ENCODE measurements around the gene USP54. TPM values are rescaled to one million over a fixed set of nuclear protein-coding genes. Genes with fewer than 3 reads are reported as not detected.

Gene USP54
- total RNA-seq, 1 experiment from 2014 or later, result 12.1 TPM

GRCh38 chr10:73471226-73471625, 119.9 kb downstream of the USP54 start:
- no peak for DNase-seq (ENCODE audit: low read depth)

- no peak for DNase-seq (ENCODE audit: low read depth)
Measured at GRCh38 chr10:73469579-73469978, 121.6 kb downstream of the USP54 start.

DNA sequence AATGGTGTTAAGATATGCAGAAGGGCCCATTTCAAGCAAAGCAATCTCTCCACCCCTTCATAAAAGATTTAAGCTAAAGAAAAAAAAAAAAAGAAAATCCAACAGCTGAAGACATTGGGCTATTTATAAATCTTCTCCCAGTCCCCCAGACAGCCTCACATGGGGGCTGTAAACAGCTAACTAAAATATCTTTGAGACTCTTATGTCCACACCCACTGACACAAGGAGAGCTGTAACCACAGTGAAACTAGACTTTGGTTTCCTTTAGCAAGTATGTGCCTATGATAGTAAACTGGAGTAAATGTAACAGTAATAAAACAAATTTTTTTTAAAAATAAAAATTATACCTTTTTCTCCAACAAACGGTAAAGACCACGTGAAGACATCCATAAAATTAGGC, 123.9 kb downstream of the USP54 start:
- no peak for DNase-seq (ENCODE audit: low read depth)

DNA sequence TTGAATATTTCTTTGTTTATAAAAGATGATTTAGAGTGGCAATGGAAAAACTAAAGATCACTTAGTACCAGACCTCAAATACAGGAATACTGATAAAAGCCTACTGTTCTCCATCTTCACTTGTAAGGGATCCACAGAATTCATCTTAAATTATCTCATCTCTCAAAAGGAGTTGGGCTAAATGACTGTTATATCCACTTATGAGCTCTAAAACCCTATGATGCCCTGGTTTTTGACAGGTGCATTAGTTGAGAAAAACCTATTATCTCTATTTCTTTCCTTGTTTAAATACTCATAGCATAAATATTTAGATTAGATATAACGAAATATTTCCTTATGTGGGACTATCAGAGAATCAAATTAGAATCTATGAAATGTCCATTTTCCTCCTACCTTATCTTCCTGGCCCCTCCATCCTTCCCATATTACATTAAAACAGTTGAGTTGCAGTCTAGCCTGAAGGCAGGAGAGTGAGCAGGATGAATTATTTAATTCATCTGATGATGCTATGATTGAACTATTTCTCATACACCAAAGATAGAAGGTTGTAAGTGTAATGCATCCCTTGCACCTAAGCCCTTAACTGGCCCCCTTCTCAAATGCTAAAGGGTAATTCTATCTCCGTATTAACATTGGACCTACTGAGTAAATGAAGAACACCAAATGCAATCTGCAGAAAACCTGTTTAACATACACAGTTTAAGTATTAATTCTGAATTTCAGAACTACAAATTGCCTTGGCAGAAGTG, 125.0 kb downstream of the USP54 start:
- DNase-seq (ENCODE audit: low read depth), result no peak

DNA sequence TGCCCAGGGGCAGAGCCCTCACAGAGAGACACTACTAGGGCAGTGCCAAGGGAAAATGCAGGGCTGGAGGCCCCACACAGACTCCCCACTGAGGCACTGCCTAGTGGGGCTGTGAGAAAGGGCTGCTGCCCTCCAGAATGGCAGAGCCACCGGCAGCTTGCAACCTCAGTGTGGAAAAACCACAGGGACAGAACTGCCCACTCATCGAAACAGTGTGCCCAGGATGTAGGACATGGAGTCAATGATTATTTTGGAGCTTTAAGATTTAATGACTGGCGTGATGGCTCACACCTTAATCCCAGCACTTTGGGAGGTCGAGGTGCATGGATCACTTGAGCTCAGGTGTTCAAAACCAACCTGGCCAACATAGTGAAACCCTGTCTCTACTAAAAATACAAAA, 130.2 kb downstream of the USP54 start:
- DNase-seq (ENCODE audit: low read depth), result no peak

- no peak for DNase-seq (ENCODE audit: low read depth)
Measured at GRCh38 chr10:73459683-73460314, 131.3 kb downstream of the USP54 start.

- DNase-seq (ENCODE audit: low read depth), result no peak
Measured at GRCh38 chr10:73456187-73456890, 134.8 kb downstream of the USP54 start.

DNA sequence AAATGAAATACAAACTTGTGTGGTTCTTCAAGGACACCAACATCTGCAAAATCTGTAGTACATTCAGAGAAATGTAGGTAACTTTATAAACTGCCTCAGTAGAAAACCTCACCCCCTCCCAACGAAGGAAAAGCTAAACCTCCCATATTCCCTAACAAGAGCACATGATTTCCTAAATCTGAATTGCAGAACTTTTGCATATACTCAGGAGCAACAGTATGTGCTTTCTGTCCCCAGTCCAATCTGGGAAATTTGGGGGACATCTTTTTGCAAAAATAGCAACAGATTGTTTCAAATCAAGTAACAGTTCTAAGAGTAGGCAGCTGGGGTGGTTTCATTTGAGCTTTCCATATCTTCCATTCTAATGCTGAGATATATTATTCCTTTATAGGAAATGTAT, 142.0 kb downstream of the USP54 start:
- no peak for DNase-seq (ENCODE audit: low read depth)

DNA sequence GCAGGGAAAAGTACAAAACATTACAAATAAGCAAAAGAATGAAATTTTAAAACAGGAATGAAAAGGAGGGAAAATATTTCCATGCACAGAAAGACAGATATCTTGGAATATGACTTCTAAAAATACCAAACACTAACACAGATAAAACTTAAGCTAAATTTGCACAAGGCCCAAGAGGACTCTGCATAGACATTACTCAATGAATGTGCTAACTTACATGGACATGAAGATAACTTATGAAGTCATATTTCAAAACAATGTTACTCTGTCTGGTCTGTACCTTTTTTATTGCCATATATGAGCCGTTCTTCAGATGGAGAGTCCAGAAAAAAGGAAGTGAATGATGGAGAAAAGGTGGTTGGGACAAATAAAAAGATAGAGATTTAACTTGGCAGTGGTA, 142.8 kb downstream of the USP54 start:
- DNase-seq (ENCODE audit: low read depth), result no peak

Other genes with a start within 250 kb of the USP54 start
- gene CFAP70, start 232.5 kb downstream of the USP54 start, total RNA-seq (2014; rRNA removed; shearing (Covaris generic)), result 0.29 TPM in 1 of 2 replicates, not detected in the other
- gene ANXA7, start 177.3 kb downstream of the USP54 start, total RNA-seq (2014; rRNA removed; shearing (Covaris generic)), result 113 and 172 TPM in 2 replicates
- 0.15 and 0.57 TPM in 2 replicates for gene MSS51, start 157.8 kb downstream of the USP54 start, total RNA-seq (2014; rRNA removed; shearing (Covaris generic))
- 11.9 and 12.2 TPM in 2 replicates for gene PPP3CB, start 95.3 kb downstream of the USP54 start, total RNA-seq (2014; rRNA removed; shearing (Covaris generic))
- not detected in 2 replicates for gene MYOZ1, start 50.1 kb upstream of the USP54 start, total RNA-seq (2014; rRNA removed; shearing (Covaris generic))
- not detected in 2 replicates for gene SYNPO2L, start 64.7 kb upstream of the USP54 start, total RNA-seq (2014; rRNA removed; shearing (Covaris generic))
- 1.1 and 1.8 TPM in 2 replicates for gene AGAP5, start 106.8 kb upstream of the USP54 start, total RNA-seq (2014; rRNA removed; shearing (Covaris generic))
- gene SEC24C, start 153.0 kb upstream of the USP54 start, total RNA-seq (2014; rRNA removed; shearing (Covaris generic)), result 30.2 and 40.3 TPM in 2 replicates
- gene CHCHD1, start 190.7 kb upstream of the USP54 start, total RNA-seq (2014; rRNA removed; shearing (Covaris generic)), result 31.0 and 32.3 TPM in 2 replicates
- 26.8 and 27.1 TPM in 2 replicates for gene ZSWIM8, start 194.3 kb upstream of the USP54 start, total RNA-seq (2014; rRNA removed; shearing (Covaris generic))
- gene NDST2, start 220.3 kb upstream of the USP54 start, total RNA-seq (2014; rRNA removed; shearing (Covaris generic)), result 3.5 and 5.7 TPM in 2 replicates